Fibroblast of peridontal ligament (primary cell): ENCODE data around the gene AASDH.
A peak's percentile ranks its signal among the peaks of the same experiment; 100 is the strongest.

Experiments used
- DNase-seq: peaks from one replicate; pipeline ENCODE4 v3.0.0-alpha.2; 2010; ENCODE audit errors: extremely low read depth

The AASDH gene

DNA sequence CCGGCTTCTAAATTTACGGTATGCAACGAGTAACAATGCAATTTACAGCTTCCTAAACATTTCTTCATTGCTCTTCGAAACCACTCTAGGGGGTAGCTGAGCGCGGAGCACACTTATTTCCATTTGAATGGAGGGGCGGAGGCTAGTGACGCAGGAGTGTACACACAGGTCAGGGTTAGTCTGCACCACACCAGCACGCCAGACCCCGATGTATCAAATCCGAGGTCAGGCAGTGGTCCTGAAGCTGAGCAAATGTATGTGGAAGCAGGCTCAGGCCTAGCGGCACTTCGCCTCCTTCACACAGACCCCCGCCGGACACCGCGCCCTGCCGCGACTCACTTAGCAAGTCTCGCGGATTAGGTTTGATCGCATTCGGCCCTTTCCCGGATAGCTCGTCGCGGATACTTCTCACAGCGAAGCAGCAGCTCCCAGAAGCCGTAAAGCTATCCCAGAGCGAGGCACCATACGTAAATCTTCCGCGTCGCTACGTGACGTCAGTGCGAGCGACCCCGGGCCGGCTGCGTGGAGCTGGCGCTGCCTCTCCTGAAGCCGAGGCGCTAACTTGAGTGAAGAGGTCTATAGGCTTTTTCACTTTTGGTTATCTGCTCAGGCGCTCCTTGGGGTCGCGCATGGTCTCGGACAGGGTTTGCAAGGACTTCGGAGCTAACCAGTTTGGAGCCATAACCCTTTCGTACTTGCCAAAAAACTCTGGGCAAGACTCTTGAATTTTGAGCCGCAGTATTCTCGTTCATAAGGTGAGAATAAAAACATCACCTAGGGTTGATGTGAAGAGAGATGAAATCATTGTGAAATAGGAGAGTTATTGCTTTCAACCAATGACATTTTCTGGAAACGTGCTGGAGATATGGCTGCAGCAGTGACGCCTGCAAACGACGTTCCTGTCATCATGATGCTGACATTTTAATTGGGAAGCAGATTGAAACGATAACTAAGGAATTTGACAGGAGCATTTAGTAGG lies at the start of gene AASDH:
Gene AASDH (minus strand): TSS at position 469 of the 979 bp plus-strand sequence. CDS start 3,192 bp downstream, outside the sequence.
- DNase-seq: peak; percentile 95

GRCh38 chr4:56435140-56435926 lies 48.0 kb upstream of the AASDH start, which contains the start of gene PPAT:
PPAT (minus strand) TSS chr4:56435615; CDS start chr4:56435477, 138 bp downstream.
- peak; percentile 92 for DNase-seq

DNA sequence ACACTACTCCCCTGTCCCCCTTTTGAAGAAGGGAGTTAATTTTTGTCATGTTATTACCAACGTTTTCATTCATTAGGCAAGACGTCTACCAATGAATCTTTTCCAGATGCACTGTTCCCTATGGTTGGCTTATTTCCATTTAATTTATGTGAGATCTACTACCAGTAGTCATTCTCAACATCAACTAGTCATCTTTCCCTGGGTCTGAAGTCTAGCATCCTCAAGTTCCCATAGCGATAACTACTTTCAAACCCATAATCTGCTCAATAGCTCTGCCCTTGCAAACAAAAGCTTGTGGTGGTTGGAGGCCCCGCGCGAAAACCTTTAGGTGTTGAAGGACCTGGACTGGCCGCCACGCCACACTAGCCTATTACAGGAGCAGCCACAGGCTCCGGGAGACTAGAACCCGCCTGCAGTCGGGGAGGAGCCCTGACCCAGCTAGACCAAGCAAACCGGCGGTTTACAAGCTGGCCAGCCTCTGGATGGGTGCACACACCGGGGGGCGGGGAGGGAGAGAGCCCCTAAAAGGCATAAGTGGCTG lies 47.4 kb upstream of the AASDH start:
- DNase-seq: peak; percentile 32

- no peak for DNase-seq
Observed at GRCh38 chr4:56433280-56433679, 46.0 kb upstream of the AASDH start.

- DNase-seq: no peak
Observed at GRCh38 chr4:56430203-56430602, 42.9 kb upstream of the AASDH start.

- DNase-seq: no peak
Observed at GRCh38 chr4:56427179-56427578, 39.9 kb upstream of the AASDH start.

DNA sequence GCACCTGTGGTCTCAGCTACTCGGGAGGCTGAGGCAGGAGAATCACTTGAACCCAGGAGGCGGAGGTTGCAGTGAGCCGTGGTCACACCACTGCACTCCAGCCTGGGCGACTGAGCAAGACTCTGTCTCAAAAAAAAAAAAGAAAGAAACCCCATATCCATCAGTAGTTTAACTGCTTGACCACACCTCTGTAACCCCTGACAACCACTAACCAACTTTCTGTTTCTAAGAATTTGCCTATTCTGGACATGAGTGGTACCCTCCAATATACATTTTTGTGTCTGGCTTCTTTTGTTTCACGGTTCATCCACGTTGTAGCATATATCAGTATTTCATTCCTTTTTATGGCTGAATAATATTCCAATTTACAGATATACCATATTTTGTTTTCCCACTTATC lies 39.0 kb upstream of the AASDH start:
- DNase-seq: no peak

DNA sequence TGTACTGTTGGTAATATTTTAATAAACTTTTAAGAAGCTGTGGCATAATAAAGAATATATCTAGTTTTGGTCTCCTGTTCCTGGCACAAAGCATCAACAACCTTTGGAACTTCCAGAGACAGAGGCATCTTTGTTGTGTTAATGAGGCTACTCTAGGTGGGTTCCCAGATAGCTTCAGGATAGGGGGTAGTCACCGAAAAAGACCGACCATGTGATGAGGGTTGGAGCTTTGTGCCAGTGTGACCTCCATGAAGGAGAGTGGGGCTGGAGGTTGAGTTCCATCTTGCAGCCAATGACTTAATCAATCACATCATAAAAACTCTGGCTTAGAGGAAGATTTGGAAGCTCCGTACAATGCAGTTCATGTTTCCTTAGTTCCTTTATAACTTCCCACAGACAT lies 38.2 kb upstream of the AASDH start:
- no peak for DNase-seq

- DNase-seq: peak; percentile 71
Observed at GRCh38 chr4:56424697-56425514, 37.6 kb upstream of the AASDH start.

- DNase-seq: no peak
Observed at GRCh38 chr4:56424176-56424575, 36.9 kb upstream of the AASDH start.

DNA sequence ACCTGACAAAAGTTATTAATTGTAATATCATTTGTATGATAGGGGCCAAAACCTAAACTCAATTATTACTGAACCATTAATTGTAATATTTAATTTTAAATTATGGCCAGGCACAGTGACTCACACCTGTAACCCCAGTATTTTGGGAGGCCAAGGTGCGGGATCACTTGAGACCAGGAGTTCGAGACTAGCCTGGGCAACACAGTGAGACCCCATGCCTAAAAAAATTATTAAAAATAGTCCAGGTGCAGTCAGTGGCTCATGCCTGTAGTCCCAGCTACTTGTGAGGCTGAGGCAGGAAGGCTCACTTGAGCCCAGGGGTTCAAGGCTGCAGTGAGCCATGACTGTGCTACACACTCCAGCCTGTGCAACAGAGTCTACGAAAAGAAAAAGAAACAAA lies 30.1 kb upstream of the AASDH start:
- DNase-seq: no peak

DNA sequence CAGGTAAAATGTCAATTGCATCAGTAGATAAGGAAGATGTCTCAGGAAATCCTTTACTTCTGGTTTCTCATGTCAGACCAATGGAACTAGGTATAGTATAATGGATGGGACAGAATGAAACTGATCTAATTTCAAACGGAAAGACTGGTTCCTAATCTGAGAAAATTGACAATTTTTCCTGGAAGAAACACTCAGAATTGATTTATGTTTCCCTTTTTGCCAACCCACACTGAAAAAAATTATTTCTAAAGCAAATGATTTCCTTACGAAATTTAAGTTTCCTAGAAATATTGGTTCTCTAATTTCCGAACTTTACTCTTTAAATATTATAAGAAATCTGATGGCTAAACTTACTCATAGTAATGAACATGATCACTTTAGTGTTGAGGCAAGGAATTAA lies 29.1 kb upstream of the AASDH start:
- no peak for DNase-seq

- peak; percentile 85 for DNase-seq
Observed at GRCh38 chr4:56414135-56414670, 26.9 kb upstream of the AASDH start.

DNA sequence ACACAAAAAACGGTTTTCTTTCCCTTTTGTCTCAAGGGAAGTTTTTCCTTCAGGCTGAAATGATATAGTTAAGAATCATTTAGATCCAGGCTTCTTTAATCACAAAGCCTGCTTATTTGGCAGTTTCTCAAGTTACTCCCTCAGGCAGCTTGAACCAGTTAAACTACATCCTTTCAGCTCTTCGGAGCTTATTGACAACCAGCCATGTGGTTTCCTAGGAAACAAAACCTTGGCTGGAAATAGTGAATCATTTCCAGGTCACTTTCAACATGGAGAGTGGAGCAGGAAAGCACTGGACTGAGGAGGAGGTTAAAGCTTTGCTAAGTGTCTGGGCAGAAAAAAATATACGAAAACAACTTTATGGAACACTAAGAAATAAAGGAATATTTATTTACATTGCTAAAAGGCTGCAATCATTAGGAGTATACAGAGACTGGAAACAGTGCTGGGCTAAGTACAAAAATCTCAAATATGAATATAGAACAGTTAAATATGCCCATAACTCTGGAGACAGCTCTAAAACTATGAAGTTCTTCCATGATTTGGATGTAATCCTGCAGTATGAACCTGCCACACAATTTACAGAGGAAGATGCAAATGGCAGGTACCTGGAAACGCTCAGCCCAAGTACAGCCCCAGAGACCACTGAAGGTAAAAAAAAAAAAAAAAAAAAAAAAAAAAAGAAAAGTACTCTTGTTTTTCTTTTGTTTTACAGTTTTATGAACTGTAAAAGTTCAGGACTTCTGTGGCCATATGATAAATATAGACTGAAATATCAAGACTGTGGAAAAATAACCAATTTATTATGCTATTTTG lies 23.2 kb upstream of the AASDH start:
- peak; percentile 100 for DNase-seq

- DNase-seq: peak; percentile 10
Observed at GRCh38 chr4:56409511-56410090, 22.3 kb upstream of the AASDH start.

- no peak for DNase-seq
Observed at GRCh38 chr4:56408978-56409377, 21.7 kb upstream of the AASDH start.

GRCh38 chr4:56406151-56406550 lies 18.9 kb upstream of the AASDH start:
- DNase-seq: no peak

GRCh38 chr4:56405016-56405415 lies 17.7 kb upstream of the AASDH start:
- DNase-seq: no peak

DNA sequence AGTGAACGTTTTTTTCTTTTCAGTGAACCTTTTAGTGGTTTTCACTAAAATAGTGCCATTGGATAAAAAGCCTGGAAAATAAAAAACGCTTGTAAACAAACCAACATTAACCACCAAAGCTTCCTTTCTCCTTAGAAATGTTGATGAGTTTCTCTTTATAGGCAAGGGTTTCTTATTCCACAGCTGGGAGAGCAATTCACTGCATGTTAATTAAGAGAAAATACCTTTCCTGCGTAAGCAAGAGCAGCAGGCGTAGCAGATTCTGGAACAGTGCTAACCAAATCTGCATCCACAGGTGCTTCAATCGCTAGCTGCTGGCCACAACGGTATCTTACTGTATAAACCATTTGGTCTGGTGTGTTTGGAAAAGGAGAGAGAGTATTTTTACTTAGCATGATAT lies 13.3 kb upstream of the AASDH start:
- DNase-seq: no peak

DNA sequence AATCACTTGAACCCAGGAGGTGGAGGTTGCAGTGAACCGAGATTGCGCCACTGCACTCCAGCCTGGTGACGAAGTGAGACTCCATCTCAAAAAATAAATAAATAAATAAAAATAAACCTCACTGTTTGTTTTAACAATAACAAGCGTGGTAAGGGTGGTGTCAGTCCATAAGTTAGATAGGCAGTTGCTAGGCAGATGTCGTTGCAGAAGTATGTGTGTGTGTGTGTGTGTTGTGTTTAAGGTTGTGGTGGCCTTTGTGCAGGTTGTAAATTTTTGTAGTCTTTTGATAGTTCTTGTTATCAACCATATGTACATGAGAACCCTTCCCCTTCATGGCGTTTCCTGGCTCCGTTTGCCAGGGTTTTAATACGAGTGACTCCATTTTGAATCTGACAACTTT lies 4.0 kb upstream of the AASDH start:
- DNase-seq: no peak
